Muscle of arm (tissue), 14 donors: ENCODE measurements around the gene PNMA6A. TPM values are rescaled to one million over a fixed set of nuclear protein-coding genes. Genes with fewer than 3 reads are reported as not detected.
A peak's percentile ranks its signal among the peaks of the same experiment; 100 is the strongest.
"Not testable (repeated sequence)": the region's sequence is repeated elsewhere in the genome, so short reads cannot be mapped to it uniquely, and the experiment has no call there.

Source experiments
- DNase-seq: peaks from one replicate; pipeline ENCODE4 v3.0.0-alpha.2; 2013
- long read RNA-seq, 11 donors: transcript quantifications; one replicate each; lab custom pipeline, GENCODE V29; 2026
- polyA plus RNA-seq, 12 donors: library from polyadenylated mRNA; unstranded; fragments of 120-200 nt; gene quantifications; one replicate each; pipeline ENCODE4 v1.2.1, GENCODE V29; 2013; ENCODE audit not compliant: insufficient read length in 12 of 12

Gene PNMA6A
- polyA plus RNA-seq = 1 to 10 TPM in 10 of 12 donors, under 1 TPM in 1, not detected in 1; 0.32 to 4.8 (median 2.1) TPM
- long read RNA-seq, donor 1, partial matches to known transcripts = 0 of 3 reads
- long read RNA-seq, donor 1, other reads (novel, unspliced or antisense) = 0 of 3 reads
- long read RNA-seq, donor 2 = 0 reads
- long read RNA-seq, donor 3, partial matches to known transcripts = 0 of 1 reads
- long read RNA-seq, donor 3, other reads (novel, unspliced or antisense) = 0 of 1 reads
- long read RNA-seq, donor 4 = 0 reads
- long read RNA-seq, donor 5, partial matches to known transcripts = 0 of 2 reads
- long read RNA-seq, donor 5, other reads (novel, unspliced or antisense) = 0 of 2 reads
- long read RNA-seq, donor 6 = 0 reads
- long read RNA-seq, donor 7 = 0 reads
- long read RNA-seq, donor 8, partial matches to known transcripts = 0 of 1 reads
- long read RNA-seq, donor 8, other reads (novel, unspliced or antisense) = 0 of 1 reads
- long read RNA-seq, donor 9 = 0 reads
- long read RNA-seq, donor 10 = 0 reads
- long read RNA-seq, donor 11, partial matches to known transcripts = 0 of 1 reads
- long read RNA-seq, donor 11, other reads (novel, unspliced or antisense) = 0 of 1 reads

GRCh38 chrX:153071909-153072583 is at the start of gene PNMA6A:
PNMA6A (plus strand) TSS chrX:153072454; CDS start chrX:153073063, 609 bp downstream.
- not testable (repeated sequence) for DNase-seq

DNA sequence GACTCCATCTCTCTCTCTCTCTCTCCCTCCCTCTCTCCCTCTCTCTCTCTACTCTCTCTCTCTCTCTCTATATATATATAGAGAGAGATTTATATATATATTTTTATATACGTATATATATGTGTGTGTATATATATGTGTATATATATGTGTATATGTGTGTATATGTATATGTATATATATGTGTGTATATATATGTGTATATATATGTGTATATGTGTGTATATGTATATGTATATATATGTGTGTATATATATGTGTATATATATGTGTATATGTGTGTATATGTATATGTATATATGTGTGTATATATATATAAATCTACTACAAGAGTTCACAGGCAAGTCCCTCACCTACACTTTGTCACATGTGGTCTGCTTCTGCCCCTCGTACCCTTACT is 45.8 kb upstream of the PNMA6A start:
- not testable (repeated sequence) for DNase-seq

DNA sequence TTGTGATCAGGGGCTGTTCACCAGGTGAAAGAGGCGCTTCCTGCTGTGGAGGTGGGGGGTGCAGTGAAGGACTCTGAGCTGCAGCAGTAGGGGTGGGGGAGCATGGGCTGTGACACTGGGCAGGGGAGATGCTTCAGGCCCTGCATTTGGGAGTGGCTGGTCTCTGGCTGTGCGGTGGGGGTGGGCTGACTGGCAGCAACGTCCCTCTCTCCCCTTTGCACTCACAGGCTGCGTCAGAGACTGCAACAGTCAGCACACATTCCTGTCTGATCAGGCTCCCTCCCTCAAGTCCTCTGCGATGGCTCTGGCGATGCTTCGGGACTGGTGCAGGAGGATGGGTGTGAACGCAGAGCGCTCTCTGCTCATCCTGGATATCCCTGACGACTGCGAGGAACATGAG is 43.8 kb upstream of the PNMA6A start:
- not testable (repeated sequence) for DNase-seq

DNA sequence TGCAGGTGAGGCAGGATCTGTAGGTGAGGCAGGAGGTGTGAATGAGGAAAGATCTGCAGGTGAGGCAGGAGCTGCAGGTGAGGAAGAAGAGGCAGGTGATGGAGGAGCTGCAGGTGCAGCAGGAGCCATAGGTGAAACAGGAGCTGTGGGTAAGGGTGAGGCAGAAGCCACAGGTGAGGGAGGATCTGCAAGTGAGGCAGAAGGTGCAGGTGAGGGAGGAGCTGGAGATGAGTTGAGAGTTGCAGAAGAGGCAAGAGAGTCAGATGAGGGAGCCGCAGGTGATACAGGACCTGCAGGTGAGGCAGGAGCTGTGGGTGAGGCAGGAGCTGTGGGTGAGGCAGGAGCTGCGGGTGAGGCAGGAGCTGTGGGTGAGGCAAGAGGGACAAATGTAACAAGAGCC is 43.1 kb upstream of the PNMA6A start:
- no peak for DNase-seq

DNA sequence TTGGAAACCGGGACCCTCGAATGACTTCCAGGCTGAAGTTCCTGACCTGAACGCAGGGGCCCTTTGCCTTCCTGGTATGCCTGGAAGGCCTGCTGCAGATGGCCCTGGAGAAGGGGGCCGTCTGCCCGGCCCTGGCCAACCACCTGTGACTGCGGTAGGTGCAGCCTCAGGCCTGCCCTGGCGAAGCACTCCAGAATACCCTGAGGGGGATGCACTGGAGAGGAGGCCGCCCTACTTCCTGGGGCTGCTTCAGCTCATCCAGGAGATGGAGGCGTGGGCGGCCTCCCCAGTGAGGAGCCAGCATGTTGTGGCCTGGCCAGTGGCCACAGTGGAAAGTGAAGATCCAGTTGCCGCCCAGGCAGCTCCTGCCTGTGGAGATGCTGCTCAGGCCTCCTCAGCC is 42.4 kb upstream of the PNMA6A start:
- DNase-seq = no peak

DNA sequence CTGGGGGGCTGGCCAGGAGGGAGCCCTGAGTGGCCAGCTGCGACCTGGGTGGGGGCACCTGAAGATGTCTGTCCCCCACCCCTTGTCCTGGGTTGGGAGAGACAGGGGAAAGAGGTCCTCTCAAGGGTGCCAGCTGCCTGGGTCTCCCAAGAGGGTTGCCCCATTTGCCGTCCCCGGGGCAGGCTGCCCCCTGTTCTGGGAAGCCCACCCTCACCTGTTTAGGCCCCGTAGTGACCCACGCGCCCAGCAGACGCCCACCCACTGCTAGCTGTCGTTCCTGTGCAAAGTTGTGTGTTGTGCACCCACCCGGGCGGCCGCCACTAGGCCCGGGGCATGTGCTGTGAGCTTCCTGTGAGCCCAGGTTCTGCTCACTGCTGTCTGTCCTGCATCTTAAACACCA is 41.5 kb upstream of the PNMA6A start:
- no peak for DNase-seq

DNA sequence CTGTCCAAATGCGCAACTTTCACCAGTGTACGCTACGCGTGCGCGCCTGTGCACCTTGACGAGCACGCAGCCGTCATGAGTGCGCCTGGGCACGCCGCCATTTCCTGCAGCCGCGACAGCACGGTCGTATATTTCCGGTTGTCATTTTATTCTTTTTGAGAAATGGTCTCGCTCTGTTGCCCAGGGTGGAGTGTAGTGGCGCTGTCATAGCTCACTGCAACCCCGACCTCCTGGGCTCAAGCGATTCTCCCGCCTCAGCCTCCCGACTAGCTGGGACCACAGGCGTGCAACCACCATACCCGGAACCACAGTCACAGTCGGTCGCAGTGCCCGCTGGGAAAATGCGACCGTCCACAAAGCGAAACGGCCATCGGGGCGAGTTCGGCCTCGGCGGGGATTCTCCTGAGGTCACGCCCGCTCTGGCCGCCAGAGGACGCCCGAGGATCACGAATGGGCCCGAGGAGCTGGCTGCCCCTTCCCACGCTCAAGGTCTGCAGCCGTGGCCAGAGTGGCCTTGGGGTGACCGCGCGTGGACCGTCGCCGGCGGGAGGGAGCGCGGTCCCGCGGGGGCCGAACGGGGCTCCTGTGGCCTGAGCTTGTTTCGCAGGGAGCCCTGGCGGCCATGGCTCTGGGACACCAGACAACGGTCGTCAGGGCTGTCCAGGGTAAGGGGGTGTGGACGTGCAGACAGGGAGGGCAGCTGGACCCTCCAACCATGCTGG is 39.7 kb upstream of the PNMA6A start:
- peak; percentile 48 for DNase-seq

DNA sequence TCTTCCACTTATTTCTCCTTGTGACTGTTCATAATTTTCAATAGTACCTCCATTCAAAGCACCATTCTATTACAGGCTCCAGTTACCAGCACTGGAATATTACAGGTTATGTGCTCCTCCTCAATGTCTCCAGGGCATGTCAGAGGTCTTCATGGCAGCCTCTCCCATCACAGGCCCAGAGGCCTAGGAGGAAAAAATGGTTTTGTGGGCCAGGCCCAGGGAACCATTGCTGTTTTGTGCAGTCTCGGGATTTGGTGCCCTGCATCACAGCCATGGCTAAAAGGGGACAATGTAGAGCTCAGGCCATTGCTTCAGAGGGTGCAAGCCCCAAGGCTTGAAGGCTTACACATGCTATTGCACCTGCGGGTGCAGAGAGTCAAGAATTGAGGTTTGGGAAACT is 23.2 kb upstream of the PNMA6A start:
- no peak for DNase-seq

DNA sequence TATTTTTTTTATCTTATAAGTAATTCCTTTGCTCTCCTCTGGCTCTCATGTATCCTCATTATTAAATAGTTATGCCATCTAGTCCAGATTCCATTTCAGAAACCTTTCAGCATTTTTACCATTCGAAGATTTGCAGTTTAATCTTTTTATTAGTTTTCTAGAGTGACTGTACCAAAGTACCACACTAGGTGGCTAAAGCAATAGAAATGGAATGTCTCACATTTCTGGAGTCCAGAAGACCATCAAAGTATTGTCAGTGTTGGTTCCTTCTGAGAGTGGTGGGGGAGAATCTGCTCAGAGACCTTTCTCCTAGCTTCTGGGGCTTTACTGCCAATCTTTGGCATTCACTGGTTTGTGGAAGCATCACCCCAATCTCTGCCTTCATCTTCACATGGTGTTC is 19.7 kb upstream of the PNMA6A start:
- no peak for DNase-seq

GRCh38 chrX:153055871-153056749 is 16.1 kb upstream of the PNMA6A start, which contains the start of gene PNMA3:
PNMA3 (plus strand) TSS chrX:153056470; CDS start chrX:153057056, 586 bp downstream.
- DNase-seq = peak; percentile 1

DNA sequence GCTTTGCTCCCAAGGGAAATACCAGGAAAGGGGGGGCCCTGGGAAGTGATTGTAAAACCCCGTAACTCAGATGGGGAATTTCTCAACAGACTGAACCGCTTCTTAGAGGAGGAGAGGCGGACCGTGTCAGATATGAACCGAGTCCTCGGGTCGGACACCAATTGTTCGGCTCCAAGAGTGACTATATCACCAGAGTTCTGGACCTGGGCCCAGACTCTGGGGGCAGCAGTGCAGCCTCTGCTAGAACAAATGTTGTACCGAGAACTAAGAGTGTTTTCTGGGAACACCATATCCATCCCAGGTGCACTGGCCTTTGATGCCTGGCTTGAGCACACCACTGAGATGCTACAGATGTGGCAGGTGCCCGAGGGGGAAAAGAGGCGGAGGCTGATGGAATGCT is 15.0 kb upstream of the PNMA6A start:
- no peak for DNase-seq

- DNase-seq = no peak
Observed at GRCh38 chrX:153059191-153060094, 12.8 kb upstream of the PNMA6A start.

DNA sequence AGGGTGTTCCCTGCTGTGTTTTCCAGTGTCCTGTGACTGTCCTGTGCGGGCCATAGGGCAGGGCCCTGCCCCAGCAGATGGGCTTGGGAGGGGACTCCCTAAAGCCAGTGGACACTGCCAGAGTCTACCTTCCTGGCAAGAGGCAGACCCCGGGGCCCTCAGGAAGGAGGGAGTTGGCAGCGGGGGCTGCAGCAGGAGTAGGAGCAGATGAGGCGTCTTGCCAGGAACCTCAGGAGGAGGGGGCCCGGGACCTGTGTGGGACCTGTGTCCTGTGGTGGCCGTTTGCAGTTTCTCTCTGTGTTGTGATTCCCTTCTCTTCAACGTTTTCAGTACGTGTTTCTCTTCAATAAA is 12.2 kb upstream of the PNMA6A start:
- no peak for DNase-seq

DNA sequence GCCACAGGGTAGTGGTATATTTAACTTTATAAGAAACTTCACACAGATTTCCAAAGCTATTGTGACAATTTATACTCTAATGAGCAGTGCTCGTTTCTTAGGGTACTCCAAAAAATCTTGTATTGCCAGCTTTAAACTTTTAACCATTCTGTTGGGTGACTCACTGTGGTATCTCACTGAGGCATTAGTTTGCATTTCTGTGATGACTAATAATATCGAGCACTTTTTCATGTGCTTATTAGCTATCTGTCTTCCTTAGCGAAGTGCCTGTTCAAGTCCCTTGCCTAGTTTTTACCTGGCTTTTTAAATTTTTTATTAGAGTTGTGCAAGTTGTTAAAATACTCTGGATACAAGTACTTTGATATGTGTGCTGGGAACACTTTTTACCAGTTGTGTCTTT is 10.5 kb upstream of the PNMA6A start:
- no peak for DNase-seq

GRCh38 chrX:153063315-153063714 is 8.9 kb upstream of the PNMA6A start:
- no peak for DNase-seq

GRCh38 chrX:153064061-153064460 is 8.2 kb upstream of the PNMA6A start:
- no peak for DNase-seq

DNA sequence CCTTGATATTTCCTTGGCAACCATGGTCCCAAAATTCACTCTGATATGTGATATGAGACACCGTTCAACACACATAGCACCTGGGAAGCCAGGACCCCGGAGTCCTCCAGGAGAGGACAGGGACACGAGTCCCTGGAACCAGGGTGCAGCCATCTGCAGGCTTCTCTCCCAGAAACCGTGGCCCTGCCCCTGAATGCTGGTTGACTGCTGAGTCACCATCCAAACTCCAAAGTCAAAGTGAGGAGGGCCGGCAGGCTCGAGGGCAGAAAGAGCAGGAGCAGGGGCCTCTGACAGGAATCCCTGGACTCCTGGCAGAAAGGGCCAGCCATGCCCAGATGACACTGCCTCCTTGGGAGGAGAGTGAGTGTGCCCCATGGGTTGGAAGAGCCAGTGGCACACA is 6.9 kb upstream of the PNMA6A start:
- DNase-seq = no peak

GRCh38 chrX:153066402-153066801 is 5.9 kb upstream of the PNMA6A start:
- DNase-seq = not testable (repeated sequence)

DNA sequence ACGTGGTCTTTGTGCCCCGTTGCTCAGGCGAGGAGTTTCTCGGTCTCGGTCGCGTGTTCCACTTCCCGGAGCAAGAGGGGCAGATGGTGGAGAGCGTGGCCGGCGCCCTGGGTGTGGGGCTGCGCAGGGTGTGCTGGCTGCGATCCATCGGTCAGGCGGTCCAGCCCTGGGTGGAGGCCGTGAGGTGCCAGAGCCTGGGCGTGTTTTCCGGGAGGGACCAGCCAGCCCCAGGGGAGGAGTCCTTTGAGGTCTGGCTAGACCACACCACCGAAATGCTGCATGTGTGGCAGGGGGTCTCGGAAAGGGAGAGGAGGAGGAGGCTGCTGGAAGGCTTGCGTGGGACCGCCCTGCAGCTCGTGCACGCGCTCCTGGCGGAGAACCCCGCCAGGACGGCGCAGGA is 1.1 kb downstream of the PNMA6A start:
- not testable (repeated sequence) for DNase-seq

DNA sequence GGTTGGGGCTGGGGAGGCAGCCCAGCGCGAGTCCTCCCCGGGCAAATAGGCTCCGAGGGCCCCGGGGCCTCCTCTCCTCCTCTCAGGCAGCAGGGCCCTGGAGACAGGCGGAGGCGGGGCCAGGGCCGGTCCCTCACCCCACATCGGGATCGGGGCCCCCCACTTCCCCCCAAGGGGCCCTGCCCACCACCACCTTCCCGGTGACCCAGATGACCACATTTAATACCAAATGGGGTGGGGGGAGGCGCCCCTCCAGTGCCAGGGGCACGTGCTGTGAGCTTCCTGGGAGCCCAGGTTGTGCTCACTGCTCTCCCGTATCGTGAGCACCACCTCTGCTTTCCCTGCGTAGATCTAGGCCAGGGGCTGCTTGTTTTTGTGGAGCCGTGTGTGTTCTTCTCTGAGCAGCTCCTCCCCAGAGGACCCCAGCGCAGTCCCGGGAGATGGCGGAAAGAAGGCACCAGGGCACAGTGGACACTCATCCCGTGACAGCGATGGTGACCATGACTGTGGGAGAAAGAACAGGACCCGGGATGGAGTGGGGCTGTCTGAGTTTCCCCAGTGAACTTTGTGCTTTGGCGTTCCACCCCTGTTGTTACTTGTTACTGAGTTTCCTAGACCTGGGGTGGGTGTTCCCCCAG is 2.1 kb downstream of the PNMA6A start:
- DNase-seq = no peak
